OCI-LY7 (cell line): ENCODE measurements around the gene XRN1.

Experiments
- EZH2phosphoT487 ChIP-seq: fragments of 200-600 bp; sonication (generic); IDR thresholded peaks from 2 replicates; pipeline ENCODE4 v1.6.1; 2018; ENCODE audit warnings: low read depth, borderline replicate concordance, mild to moderate bottlenecking, mixed run types, antibody characterized with exemption, low read length, moderate library complexity, mixed read lengths
- TF ChIP-seq, protein P1 (sequence below): fragments of 200-600 bp; sonication (generic); conservative IDR thresholded peaks from 2 replicates; pipeline ENCODE4 v1.5.1; 2014; ENCODE audit warnings: mild to moderate bottlenecking, antibody characterized with exemption, low read length, moderate library complexity, mixed read lengths

- TF ChIP-seq, protein P1, sequence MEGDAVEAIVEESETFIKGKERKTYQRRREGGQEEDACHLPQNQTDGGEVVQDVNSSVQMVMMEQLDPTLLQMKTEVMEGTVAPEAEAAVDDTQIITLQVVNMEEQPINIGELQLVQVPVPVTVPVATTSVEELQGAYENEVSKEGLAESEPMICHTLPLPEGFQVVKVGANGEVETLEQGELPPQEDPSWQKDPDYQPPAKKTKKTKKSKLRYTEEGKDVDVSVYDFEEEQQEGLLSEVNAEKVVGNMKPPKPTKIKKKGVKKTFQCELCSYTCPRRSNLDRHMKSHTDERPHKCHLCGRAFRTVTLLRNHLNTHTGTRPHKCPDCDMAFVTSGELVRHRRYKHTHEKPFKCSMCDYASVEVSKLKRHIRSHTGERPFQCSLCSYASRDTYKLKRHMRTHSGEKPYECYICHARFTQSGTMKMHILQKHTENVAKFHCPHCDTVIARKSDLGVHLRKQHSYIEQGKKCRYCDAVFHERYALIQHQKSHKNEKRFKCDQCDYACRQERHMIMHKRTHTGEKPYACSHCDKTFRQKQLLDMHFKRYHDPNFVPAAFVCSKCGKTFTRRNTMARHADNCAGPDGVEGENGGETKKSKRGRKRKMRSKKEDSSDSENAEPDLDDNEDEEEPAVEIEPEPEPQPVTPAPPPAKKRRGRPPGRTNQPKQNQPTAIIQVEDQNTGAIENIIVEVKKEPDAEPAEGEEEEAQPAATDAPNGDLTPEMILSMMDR: no peak
- TF ChIP-seq EZH2phosphoT487: no peak
Observed at GRCh38 chr3:142318331-142318730, 129.5 kb downstream of the XRN1 start.
